ENCODE results near the gene ZNF691.
A peak's percentile ranks its signal among the peaks of the same experiment; 100 is the strongest.
"Not testable (repeated sequence)": the region's sequence is repeated elsewhere in the genome, so short reads cannot be mapped to it uniquely, and the experiment has no call there.

The ZNF691 gene

DNA sequence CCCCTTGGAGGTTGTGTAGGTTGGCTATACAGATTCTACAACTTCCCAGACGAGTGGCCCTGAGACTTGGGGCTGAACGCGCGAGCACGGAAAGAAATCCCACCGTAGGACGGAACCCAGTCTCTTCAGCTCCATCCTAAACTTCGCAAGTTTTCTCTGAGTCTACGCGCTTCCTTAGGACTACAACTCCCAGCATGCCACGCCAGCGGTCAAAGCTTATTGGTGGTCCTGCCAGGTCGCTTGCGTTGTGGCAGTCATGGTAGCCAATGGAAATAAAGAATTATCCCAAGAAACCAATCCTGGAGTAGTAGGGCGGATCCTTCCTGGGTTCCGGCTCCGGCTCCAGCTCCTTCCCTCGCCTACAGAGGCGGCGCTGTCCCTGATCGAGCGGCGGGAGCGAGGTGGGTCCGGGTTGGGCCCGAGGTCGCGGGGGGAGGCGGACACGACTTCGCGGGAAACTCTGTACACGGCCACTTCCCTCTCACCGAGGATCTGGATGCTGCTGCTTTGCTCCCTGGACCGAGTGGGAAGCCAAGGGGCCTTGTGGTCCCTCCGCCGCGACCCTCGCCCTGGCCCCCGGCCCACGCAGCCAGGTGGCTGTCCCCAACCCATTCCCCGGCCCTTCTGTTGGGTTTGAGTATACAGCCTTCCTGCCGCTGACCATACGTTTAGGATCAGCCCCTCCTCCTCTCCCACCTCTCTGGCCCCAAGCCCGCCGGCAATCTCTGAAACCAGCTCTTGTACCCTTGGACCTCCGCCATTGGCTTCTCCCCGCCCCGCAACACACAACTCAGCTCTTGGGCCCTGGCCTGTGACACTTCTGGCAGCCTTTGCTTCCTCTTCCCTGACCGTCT is at the start of gene ZNF691:
TSS of gene ZNF691 (plus strand) at position 357 of the 854 bp plus-strand sequence. CDS start 3,046 bp downstream, outside the sequence.
- peak; percentile 87 for FAIRE-seq

GRCh38 chr1:42797414-42797813 is 49.0 kb upstream of the ZNF691 start:
- FAIRE-seq: no peak
- no peak for DNase-seq (ENCODE audit: low spot score)

More for the DNA sequence above, at the start of gene ZNF691:
- DNase-seq (ENCODE audit: low spot score): peak; percentile 95

DNA sequence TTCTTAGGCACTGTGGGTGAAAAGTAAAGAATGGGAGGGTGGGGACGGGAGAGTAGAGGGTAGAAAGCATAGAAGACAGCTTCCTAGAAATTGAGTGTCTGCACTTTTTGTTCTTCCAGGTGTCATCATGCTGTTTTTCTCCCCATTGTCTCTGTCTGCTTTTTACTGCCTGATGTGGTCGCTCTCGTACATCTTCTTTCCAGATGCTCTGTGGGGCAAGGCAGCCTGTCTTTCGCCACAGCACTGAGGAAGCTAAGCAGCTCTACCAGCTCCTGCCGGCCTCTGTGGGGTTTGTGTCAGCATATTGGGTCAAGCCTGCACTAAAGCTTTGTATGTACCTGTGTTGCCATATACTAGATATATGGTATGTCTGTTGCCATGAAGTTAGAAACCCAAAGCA is 48.4 kb upstream of the ZNF691 start:
- DNase-seq (ENCODE audit: low spot score) (no peak), FAIRE-seq (no peak)

DNA sequence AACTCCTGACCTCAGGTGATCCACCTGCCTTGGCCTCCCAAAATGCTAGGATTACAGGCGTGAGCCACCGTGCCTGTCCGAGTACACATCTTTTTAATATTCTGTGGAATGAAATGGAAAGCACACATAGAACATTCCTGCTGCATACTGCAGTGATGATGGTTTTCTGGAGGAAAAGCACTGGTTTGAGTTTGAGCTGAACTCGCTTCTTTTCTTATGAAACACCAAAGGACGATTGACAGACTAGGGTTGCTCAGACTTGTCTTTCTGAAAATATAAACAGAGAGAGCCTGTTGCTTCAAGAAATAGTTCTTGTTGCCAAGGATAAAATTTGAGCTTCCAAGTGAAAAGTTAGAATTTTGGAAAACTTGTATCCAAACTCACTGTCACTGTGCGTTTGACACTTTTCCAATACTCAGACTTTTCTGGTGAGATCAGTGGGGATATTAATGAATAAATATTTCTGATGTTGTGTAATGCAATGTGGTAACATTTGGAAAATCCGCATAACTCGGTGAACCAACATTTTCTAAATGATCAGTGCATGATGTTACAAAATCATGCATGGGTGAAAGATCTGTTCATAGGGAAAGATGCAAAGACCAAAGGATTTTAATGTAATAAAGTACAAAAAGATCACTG is 44.5 kb upstream of the ZNF691 start:
- no peak for FAIRE-seq
- no peak for DNase-seq (ENCODE audit: low spot score)

DNA sequence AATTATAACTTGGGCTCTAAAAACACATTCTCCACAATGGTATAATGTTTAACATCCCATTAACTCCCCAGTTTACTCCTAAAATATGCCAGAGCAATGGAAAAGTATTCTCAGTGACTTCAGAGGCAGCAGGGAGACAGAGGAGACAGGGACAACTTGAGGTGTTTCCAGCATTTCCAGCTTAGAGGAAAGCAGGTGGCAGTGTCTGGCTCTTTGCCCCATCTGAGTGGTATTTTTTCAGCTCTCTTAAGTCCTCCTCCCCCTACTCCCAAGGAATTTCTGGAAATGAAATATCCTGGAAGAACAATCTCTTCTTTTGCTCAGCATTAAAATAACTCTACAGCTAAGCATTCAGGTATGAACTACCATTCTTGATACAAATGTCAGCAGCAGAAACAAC is 40.2 kb upstream of the ZNF691 start:
- FAIRE-seq (no peak), DNase-seq (ENCODE audit: low spot score) (no peak)

DNA sequence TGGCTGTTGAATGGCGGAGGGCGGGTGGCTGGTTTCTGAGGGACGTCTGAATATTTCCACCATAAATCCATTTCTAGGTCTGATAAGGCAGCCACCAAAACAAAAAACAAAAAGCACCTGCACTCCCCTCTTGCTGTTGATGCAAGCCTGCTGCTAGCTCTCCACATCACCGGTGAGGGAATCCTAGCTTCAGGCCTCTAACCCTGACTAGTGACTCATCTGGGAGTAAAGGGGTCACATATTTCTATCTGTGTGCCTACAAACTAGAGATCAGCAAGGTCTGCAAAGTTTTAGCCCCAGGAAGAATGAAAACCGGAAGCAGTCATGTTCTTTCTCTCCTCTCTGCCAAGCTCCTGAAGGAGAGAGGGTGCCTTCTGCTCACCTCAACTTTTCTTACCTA is 39.8 kb upstream of the ZNF691 start:
- DNase-seq (ENCODE audit: low spot score) (no peak), FAIRE-seq (no peak)

GRCh38 chr1:42807056-42807668 is 39.3 kb upstream of the ZNF691 start:
- no peak for FAIRE-seq
- DNase-seq (ENCODE audit: low spot score): no peak

GRCh38 chr1:42814815-42815214 is 31.6 kb upstream of the ZNF691 start:
- not testable (repeated sequence) for DNase-seq (ENCODE audit: low spot score); FAIRE-seq

DNA sequence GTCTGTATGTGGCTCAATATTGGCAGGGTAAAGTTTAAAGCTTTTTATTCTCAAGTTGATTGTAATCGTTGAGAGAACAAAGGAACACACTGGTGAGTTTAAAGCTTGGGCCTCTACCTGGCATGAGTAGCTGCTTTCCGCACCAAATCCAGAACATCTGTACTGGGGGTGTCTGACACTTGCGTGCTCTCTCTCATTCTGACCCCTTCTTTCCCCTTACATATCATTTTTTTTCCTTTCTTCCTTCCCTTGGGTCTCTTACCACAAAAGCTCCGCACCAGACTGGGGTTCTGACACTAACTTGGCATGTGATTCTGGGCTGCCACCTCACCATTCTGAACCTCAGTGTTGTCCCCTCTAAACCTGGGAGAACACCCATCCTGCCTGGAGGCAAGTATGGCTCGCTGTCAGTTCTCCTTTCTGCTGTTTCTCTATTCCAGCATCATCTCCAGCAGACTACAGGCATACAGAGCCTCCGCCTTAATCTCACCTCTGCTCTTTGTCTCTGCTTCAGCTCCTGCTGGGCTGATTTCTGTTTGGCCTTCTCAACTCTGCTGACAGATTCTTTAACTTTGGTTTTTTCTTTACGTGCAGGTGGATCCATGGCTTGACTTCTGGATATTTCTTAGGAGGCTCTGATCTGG is 30.4 kb upstream of the ZNF691 start:
- FAIRE-seq: no peak
- DNase-seq (ENCODE audit: low spot score): no peak

DNA sequence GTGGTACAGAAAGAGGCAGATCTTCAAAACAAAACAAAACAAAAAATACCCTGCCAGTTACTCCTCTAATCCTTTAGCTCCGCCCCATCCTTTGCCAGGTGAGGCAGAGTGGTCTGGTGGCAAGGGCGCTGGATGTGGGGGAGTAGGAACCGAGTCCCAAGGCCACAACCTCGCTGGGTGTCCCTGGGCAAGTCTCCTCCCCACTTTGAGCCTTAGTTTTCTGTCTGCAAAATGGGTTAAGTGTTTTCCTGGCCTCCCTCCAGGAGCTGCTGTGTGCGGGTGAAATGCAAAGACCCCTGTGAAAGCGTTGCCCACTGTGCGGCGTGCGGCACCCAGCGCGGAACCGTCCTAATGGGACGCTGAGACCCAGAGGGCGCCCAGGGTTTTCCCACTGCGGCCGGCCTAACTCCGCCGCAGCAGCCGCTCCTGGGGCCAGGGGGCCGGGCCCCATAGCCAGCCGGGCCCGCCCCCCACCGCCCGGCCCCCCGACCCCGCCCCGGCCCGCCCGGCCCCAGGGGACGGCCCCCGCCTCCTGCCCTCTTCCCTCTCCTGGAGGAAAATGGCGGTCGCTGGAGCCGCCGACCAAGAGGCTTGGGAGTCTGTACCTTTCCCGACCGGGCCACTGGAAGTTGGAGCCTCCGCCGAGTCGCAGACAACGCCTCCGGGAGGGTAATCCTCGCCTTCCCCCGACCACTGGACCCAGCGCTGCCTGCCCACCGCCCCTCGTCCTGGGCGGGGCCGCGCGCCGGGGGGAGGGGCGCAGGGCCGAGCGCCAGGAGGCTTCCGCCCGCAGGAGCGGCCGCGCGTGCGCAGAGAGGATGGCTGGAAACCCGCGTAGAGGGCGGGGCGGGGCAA is 29.6 kb upstream of the ZNF691 start, which contains the start of the genes ERMAP and SVBP:
TSS of gene ERMAP (plus strand) at position 538 of the 855 bp plus-strand sequence. CDS start 13,327 bp downstream, outside the sequence.
TSS of gene SVBP (minus strand) at position 813 of the 855 bp plus-strand sequence. CDS start 853 bp downstream, outside the sequence.
- FAIRE-seq: no peak
- DNase-seq (ENCODE audit: low spot score): peak; percentile 71

DNA sequence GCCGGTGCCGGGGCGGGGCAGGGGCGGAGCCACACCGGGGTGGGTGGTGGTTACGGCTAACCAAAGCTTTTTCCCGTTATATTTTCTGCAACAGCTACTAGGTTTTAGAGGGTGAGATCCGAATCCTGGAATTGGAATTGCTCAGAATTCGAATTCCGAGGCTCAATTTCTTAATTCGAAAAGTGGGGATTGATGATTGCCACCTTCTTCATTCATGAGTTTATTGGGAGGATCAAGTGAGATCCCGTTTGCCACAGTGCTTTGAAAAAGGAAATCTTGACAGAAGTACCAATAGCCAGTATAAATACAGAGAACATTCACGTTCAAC is 29.0 kb upstream of the ZNF691 start:
- FAIRE-seq: no peak

GRCh38 chr1:42817976-42818375 is 28.4 kb upstream of the ZNF691 start:
- FAIRE-seq (no peak), DNase-seq (ENCODE audit: low spot score) (no peak)

More for the DNA sequence above, 29.0 kb upstream of the ZNF691 start:
- DNase-seq (ENCODE audit: low spot score): no peak

DNA sequence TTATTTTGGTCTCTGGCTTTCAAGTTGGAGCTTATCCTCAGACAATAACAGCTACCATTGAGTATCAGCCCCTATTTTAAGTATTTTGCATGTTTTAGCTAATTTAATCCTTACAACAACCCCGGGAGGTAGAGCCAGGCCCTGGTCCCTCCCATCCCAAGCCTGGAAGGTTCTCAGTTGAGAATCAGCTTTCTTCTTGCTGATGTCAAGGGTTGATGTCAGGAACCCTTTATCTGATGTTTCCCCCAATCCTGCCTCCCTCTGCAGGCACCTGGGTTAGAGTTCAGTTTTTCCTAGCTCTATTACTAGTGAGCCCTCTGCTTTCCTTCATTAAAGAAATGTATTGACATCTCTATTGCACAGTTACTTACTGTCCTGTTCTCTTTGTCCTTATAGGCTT is 25.6 kb upstream of the ZNF691 start:
- DNase-seq (ENCODE audit: low spot score): no peak
- no peak for FAIRE-seq

GRCh38 chr1:42821690-42822089 is 24.7 kb upstream of the ZNF691 start:
- no peak for FAIRE-seq
- DNase-seq (ENCODE audit: low spot score): no peak

GRCh38 chr1:42822800-42823392 is 23.5 kb upstream of the ZNF691 start:
- DNase-seq (ENCODE audit: low spot score): no peak
- no peak for FAIRE-seq

GRCh38 chr1:42824481-42825035 is 21.9 kb upstream of the ZNF691 start:
- no peak for DNase-seq (ENCODE audit: low spot score)

DNA sequence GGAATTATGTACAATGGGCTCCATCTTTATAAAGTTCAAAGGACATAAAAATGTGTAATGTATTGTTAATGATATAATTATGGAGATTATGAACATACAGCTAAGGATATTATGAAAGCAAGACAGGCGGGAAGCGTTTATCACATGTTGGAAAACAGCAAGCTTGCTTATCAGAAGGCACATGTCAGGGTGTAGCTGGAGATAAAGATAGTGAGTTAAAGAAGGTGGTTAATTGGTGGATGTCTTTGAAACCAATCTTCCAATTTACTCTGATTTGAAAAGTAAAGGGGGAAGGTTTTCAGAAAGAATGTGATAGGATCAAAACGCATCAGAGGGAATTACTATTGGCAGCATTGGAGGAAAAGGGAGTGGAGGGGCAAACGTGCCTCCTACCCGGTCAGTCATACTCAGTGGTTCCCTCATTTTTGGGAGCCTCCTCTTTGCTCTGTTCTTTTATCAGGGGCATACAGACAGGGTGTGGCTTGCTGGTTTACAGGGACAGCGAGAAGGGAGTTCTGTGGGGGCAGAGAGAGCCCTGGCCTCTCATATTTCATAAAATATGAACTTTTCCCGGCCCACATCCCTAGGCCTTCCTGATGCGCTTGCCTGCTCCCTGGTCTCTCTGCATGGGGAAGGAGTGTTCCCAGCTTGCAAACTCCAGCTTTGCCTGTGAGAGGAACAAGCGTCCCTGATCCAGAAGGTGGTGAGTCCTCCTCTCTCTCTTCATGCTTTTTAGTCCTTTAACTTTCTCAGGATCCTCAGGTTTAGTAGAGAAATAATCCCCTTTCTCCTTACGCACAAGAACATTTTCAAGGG is 21.2 kb upstream of the ZNF691 start:
- DNase-seq (ENCODE audit: low spot score) (no peak), FAIRE-seq (no peak)

More at GRCh38 chr1:42824481-42825035, 21.9 kb upstream of the ZNF691 start:
- no peak for FAIRE-seq

DNA sequence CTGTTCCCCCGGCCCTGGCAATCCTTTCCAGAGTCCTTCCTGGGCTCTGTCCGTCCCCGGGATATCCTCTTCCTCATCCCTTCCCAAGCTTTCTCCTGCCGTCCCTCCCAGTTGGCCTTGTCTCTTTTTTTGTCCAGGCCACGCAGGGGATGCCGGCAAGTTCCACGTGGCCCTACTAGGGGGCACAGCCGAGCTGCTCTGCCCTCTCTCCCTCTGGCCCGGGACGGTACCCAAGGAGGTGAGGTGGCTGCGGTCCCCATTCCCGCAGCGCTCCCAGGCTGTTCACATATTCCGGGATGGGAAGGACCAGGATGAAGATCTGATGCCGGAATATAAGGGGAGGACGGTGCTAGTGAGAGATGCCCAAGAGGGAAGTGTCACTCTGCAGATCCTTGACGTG is 15.8 kb upstream of the ZNF691 start:
- DNase-seq (ENCODE audit: low spot score): no peak
- FAIRE-seq: no peak

DNA sequence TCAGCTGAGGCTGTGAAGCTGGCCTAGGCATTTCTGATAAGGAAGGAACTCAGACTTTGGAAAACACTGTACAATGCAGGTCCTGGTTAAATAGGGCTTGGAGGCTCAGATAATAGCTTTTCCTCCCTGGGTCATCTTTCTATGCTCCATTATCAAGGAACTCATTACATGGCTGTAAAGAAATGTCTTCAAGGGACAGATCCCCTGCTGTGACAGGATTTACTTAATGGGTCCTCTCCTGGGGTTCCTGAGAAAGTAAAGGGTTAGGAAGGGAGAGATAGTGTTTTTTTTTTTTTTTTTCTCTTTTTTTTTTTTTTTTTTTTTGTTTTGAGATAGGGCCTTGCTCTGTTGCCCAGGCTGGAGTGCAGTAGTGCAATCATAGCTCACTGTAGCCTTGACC is 15.1 kb upstream of the ZNF691 start:
- DNase-seq (ENCODE audit: low spot score) (no peak), FAIRE-seq (no peak)

Data from RCC 7860 (cell line).